ENCODE data around the gene ZBTB42.

DNA sequence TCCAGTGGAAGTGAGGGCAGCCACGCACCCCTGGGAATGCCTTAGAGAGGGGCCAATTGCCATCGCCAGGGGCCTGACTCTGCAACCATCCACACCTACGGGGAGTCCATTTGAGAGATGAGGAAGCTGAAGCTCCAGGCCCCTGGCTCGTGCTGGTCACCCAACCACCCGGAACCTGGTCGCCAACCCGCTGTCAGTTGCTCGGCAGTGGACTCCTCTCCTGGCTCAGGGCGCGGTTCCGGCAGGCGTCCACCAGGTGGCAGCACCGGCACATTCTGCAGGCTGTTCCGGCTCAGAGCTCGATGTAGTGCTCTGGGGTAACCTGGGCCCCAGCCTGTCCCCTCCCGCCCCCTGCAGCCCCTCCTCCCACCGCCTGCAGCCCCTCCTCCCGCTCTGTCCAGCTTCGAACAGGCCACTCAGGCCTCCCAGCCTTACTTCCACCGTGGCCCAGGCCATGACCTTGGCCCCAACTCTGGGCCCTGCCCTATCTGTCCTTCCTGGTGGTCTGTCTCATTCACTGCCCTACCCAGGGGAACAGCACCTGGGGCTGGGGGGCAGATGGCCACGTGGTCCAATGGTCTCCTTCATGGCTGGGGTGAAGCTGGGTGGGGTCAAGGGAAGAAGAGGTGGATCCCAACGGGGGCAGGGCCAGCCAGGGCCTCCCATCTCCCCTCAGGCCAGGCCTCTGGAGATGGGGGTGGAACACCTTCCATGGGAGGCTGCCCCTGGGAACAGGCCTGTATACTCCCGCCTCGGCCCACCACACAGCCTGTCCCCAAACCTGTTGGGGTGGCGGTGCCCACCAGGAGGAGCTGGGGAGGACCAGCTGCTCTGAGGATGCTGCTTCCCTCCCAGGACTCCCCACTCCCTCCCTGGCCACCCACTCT is 32.2 kb upstream of the ZBTB42 start:
- TF ChIP-seq GATA2 (IDR thresholded peaks at IDR 0.05; ENCODE audit: low read depth, low read length) (no peak), GATA3 (IDR thresholded peaks at IDR 0.05; ENCODE audit: low read depth, low read length) (no peak)
